Liver (tissue), 9 donors: Measurements from ENCODE around the gene PPP2R2C. TPM values are rescaled to one million over a fixed set of nuclear protein-coding genes. Genes with fewer than 3 reads are reported as not detected.

Experiments used
- DNase-seq: peaks from one replicate; pipeline ENCODE4 v3.0.0-alpha.2; 2017; ENCODE audit warnings: low spot score
- H3K27ac ChIP-seq, 2 donors: one replicate each; pipeline ENCODE4 v1.7.0; 2013; ENCODE audit warnings: inconsistent platforms in 2 of 2, low read length in 2 of 2, control low read depth in 1 of 2, low read depth in 1 of 2, mild to moderate bottlenecking in 1 of 2
- H3K27me3 ChIP-seq, 4 donors: one replicate each; pipeline versions ENCODE4 v1.6.1 to v1.7.0; 2013; ENCODE audit warnings: low read length in 3 of 4, inconsistent platforms in 1 of 4, mild to moderate bottlenecking in 1 of 4, moderate library complexity in 1 of 4; ENCODE audit not compliant: control insufficient read depth in 4 of 4, insufficient read depth in 4 of 4
- H3K36me3 ChIP-seq, 4 donors: one replicate each; pipeline versions ENCODE4 v1.6.1 to v1.7.0; 2013; ENCODE audit warnings: low read length in 3 of 4, mild to moderate bottlenecking in 3 of 4, low read depth in 1 of 4, moderate library complexity in 1 of 4; ENCODE audit not compliant: control insufficient read depth in 4 of 4, insufficient read depth in 3 of 4
- H3K4me1 ChIP-seq, 4 donors: one replicate each; pipeline versions ENCODE4 v1.6.1 to v1.7.0; 2013; ENCODE audit warnings: low read length in 3 of 4, mild to moderate bottlenecking in 3 of 4, moderate library complexity in 1 of 4; ENCODE audit not compliant: control insufficient read depth in 4 of 4, insufficient read depth in 4 of 4
- H3K4me3 ChIP-seq, 3 donors: one replicate each; pipeline versions ENCODE4 v1.6.1 to v1.7.0; 2013; ENCODE audit warnings: low read length in 3 of 3, control low read depth in 1 of 3, low read depth in 1 of 3, mild to moderate bottlenecking in 1 of 3
- H3K9ac ChIP-seq, 2 donors: one replicate each; pipeline ENCODE4 v1.7.0; 2013; ENCODE audit warnings: low read length in 2 of 2, mild to moderate bottlenecking in 2 of 2, moderate library complexity in 2 of 2, control low read depth in 1 of 2, low read depth in 1 of 2
- H3K9me3 ChIP-seq, 4 donors: one replicate each; pipeline versions ENCODE4 v1.6.1 to v1.7.0; 2013; ENCODE audit warnings: low read length in 3 of 4; ENCODE audit not compliant: control insufficient read depth in 4 of 4
- FOXA1 ChIP-seq: IDR thresholded peaks from 2 replicates; pipeline ENCODE4 v1.6.1; 2016; ENCODE audit warnings: antibody characterized with exemption
- FOXA2 ChIP-seq: IDR thresholded peaks from 2 replicates; pipeline ENCODE4 v1.6.1; 2016; ENCODE audit warnings: antibody characterized with exemption
- GABPA ChIP-seq, 2 donors: IDR thresholded peaks in 1 of 2; conservative IDR thresholded peaks in 1 of 2; 2 replicates each; pipeline ENCODE4 v1.6.1; 2016; ENCODE audit warnings: antibody characterized with exemption in 2 of 2, mild to moderate bottlenecking in 1 of 2, moderate library complexity in 1 of 2
- HNF4A ChIP-seq, 2 donors: conservative IDR thresholded peaks; 2 replicates each; pipeline ENCODE4 v1.6.1; 2016; ENCODE audit warnings: antibody characterized with exemption in 2 of 2, mild to moderate bottlenecking in 2 of 2
- HNF4G ChIP-seq: IDR thresholded peaks from 2 replicates; pipeline ENCODE4 v1.6.1; 2016; ENCODE audit warnings: antibody characterized with exemption
- JUND ChIP-seq, 2 donors: IDR thresholded peaks; 2 replicates each; pipeline ENCODE4 v1.6.1; 2016; ENCODE audit warnings: antibody characterized with exemption in 2 of 2
- NR2F2 ChIP-seq: IDR thresholded peaks from 2 replicates; pipeline ENCODE4 v1.6.1; 2016; ENCODE audit warnings: antibody characterized with exemption
- RAD21 ChIP-seq, 2 donors: IDR thresholded peaks; 2 replicates each; pipeline ENCODE4 v1.6.1; 2016; ENCODE audit warnings: antibody characterized with exemption in 2 of 2, mild to moderate bottlenecking in 2 of 2
- RXRA ChIP-seq, 2 donors: IDR thresholded peaks; 2 replicates each; pipeline ENCODE4 v1.6.1; 2017 to 2018; ENCODE audit warnings: antibody characterized with exemption in 2 of 2, mild to moderate bottlenecking in 1 of 2
- YY1 ChIP-seq: IDR thresholded peaks from 2 replicates; pipeline ENCODE4 v1.6.1; 2016; ENCODE audit warnings: antibody characterized with exemption, mild to moderate bottlenecking
- WGBS: extraction: QIAGEN DNeasy Blood & Tissue Kit; methylation state at CpG from one replicate; pipeline ENCODE4 v1.1.7; 2013; 5-methylcytosine and 5-hydroxymethylcytosine counted together
- polyA plus RNA-seq, 2 donors: library from polyadenylated mRNA; stranded (reverse) in 1 of 2; unstranded in 1 of 2; fragments of 200-250 nt in 1 of 2; fragments of >200 nt in 1 of 2; fragmentation: Nextera tagmentation in 1 of 2; extraction: Ambion mirVana in 1 of 2; gene quantifications; one replicate each; pipeline versions ENCODE4 v1.2.1 to v1.2.3, GENCODE V29; 2013 to 2015
- total RNA-seq, 2 donors: library from RNA; depleted of rRNA; stranded (reverse); fragments of >200 nt; gene quantifications; one replicate each; pipeline ENCODE4 v1.2.3, GENCODE V29; 2014
- TF ChIP-seq, protein P1 (sequence below): IDR thresholded peaks from 2 replicates; pipeline ENCODE4 v1.6.1; 2016; ENCODE audit warnings: antibody characterized with exemption, mild to moderate bottlenecking
- TF ChIP-seq, protein P2 (sequence below): IDR thresholded peaks from 2 replicates; pipeline ENCODE4 v1.6.1; 2016; ENCODE audit warnings: antibody characterized with exemption
- TF ChIP-seq, protein P3 (sequence below): IDR thresholded peaks from 2 replicates; pipeline ENCODE4 v1.6.1; 2016; ENCODE audit warnings: antibody characterized with exemption
- TF ChIP-seq, protein P4 (sequence below): IDR thresholded peaks from 2 replicates; pipeline ENCODE4 v1.6.1; 2016; ENCODE audit warnings: antibody characterized with exemption
- donor health status: healthy.
- donor health status: healthy.
- donor health status: healthy.
- donor health status: healthy.
- donor health status: healthy.

Gene PPP2R2C
- total and polyA plus RNA-seq, 4 donors: under 0.01 to 0.01 TPM; not detected in 2

DNA sequence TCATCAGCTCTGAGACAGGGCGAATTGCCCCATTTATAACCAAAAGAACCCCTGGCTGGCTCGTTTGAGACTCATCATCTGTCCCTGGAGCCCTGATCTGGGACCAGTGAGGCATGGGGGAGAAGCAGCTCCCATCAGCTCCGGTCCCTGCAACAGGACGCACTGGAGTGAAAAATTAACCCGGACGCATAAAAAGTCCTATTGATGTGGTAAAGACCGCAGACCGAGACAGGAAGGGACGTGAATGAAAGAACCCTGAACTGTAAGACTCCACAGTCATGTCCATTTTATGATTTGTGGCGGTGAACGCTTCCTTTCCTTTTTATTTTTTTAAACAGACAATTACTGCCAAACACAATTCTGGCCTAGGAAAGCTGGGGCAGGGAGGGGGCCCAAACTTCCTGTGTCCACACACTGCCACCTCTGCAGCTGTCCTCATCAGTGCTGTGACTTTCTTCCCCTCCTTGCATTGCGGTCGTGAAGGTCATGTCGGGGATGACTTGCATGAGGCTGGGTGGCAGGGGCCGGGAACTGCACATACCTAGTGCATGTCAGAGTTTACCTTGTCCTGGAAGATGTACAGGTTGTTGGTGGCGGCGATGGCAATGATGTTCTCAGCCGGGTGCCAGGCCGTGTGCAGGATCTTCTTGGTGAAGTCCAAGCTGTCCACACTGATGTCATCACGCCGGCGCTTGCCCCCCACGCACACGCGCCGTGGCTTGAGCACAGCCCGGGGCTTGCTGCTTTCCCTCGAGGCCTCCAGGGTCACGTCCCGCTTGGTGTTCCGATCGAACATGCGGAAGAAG lies 149.4 kb downstream of the PPP2R2C start (continued):
- TF ChIP-seq, protein P1, sequence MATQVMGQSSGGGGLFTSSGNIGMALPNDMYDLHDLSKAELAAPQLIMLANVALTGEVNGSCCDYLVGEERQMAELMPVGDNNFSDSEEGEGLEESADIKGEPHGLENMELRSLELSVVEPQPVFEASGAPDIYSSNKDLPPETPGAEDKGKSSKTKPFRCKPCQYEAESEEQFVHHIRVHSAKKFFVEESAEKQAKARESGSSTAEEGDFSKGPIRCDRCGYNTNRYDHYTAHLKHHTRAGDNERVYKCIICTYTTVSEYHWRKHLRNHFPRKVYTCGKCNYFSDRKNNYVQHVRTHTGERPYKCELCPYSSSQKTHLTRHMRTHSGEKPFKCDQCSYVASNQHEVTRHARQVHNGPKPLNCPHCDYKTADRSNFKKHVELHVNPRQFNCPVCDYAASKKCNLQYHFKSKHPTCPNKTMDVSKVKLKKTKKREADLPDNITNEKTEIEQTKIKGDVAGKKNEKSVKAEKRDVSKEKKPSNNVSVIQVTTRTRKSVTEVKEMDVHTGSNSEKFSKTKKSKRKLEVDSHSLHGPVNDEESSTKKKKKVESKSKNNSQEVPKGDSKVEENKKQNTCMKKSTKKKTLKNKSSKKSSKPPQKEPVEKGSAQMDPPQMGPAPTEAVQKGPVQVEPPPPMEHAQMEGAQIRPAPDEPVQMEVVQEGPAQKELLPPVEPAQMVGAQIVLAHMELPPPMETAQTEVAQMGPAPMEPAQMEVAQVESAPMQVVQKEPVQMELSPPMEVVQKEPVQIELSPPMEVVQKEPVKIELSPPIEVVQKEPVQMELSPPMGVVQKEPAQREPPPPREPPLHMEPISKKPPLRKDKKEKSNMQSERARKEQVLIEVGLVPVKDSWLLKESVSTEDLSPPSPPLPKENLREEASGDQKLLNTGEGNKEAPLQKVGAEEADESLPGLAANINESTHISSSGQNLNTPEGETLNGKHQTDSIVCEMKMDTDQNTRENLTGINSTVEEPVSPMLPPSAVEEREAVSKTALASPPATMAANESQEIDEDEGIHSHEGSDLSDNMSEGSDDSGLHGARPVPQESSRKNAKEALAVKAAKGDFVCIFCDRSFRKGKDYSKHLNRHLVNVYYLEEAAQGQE: no peak
- TF ChIP-seq FOXA2 (no peak), JUND (IDR thresholded peaks at IDR 0.05) (no peak), NR2F2 (no peak), RAD21 (IDR thresholded peaks at IDR 0.05) (no peak), RXRA (IDR thresholded peaks at IDR 0.05) (no peak)
- TF ChIP-seq, protein P2, sequence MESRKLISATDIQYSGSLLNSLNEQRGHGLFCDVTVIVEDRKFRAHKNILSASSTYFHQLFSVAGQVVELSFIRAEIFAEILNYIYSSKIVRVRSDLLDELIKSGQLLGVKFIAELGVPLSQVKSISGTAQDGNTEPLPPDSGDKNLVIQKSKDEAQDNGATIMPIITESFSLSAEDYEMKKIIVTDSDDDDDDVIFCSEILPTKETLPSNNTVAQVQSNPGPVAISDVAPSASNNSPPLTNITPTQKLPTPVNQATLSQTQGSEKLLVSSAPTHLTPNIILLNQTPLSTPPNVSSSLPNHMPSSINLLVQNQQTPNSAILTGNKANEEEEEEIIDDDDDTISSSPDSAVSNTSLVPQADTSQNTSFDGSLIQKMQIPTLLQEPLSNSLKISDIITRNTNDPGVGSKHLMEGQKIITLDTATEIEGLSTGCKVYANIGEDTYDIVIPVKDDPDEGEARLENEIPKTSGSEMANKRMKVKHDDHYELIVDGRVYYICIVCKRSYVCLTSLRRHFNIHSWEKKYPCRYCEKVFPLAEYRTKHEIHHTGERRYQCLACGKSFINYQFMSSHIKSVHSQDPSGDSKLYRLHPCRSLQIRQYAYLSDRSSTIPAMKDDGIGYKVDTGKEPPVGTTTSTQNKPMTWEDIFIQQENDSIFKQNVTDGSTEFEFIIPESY: no peak

DNA sequence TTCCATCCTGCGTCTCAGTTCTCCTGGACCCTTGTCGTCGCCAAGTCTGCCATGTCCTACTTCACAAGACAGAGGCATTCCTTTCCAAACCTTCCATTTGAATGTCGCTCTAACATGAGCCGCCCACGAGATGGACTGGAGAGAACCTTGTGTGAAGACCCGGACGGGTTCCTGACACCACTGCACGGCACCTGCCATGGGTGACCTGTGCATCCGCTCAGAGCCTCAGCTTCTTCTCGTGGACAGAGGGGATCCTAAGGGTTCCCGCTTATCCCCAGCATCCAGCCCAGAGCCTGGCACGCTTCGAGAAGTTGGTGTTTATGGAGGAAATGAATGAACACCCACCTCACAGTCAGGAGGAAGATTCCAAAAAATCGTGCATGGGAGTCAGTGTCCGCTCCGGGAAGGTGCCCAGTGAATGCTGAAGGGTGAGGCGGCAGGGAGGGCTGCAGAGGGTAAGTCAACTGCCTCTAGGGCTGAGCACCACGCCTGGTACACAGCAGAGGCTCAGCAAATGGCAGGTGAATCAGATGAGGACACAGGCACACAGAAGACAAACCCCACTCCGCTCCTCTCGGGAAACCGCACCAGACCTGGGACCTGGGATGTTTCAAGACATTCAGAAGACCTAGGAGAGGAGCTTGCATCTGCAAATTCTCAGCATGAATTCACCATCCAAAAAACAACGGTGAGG lies 150.2 kb downstream of the PPP2R2C start:
- DNase-seq: no peak
- Histone ChIP-seq H3K36me3 (no peaks in the 10 kb centered on the region), H3K4me1 (no peaks in the 10 kb centered on the region), H3K4me3 (no peak overlapping the region), H3K27me3 (no peaks in the 10 kb centered on the region), H3K9me3 (no peaks in the 10 kb centered on the region), H3K9ac (no peak overlapping the region), H3K27ac (no peak overlapping the region)
- TF ChIP-seq HNF4G: no peak
- no peak for TF ChIP-seq GABPA (IDR thresholded peaks at IDR 0.05 in 1 of 2, conservative IDR thresholded peaks at IDR 0.05 in 1 of 2)
- TF ChIP-seq NR2F2: no peak
- no peak for TF ChIP-seq YY1
- no peak for TF ChIP-seq RAD21 (IDR thresholded peaks at IDR 0.05)
- TF ChIP-seq, protein P3, sequence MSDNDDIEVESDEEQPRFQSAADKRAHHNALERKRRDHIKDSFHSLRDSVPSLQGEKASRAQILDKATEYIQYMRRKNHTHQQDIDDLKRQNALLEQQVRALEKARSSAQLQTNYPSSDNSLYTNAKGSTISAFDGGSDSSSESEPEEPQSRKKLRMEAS: no peak
- TF ChIP-seq, protein P2: no peak
- no peak for TF ChIP-seq FOXA1
- no peak for TF ChIP-seq JUND (IDR thresholded peaks at IDR 0.05)
- TF ChIP-seq RXRA (IDR thresholded peaks at IDR 0.05): no peak
- TF ChIP-seq, protein P4, sequence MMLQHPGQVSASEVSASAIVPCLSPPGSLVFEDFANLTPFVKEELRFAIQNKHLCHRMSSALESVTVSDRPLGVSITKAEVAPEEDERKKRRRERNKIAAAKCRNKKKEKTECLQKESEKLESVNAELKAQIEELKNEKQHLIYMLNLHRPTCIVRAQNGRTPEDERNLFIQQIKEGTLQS: no peak
- TF ChIP-seq HNF4A (conservative IDR thresholded peaks at IDR 0.05): no peak
- 88% methylated on average over 23 of the region's 23 CpGs for WGBS
